HCT116 (cell line): Measurements from ENCODE around the gene KRT6A. TPM values are rescaled to one million over a fixed set of nuclear protein-coding genes. Genes with fewer than 3 reads are reported as not detected.

Experiments
- ATAC-seq: fragments of 200-7000 bp; cut with Tn5 transposase; 2 replicates; pipeline ENCODE4 v1.9.1; 2020; ENCODE audit warnings: mild to moderate bottlenecking, moderate library complexity
- BruUV-seq: library from RNA; stranded (reverse); fragments of 400-500 nt; replicated peaks from 2 replicates; lab custom pipeline; 2021; lab: Mats Ljungman, UMichigan
- CTCF ChIA-PET: fragments of 300-600 bp; sonication (Branson Sonifier 250); formaldehyde crosslinking; loops from one replicate; lab custom pipeline; 2021; ENCODE audit warnings: antibody characterized with exemption; lab: Charles Lee
- POLR2A ChIA-PET: fragments of 300-600, 350-600 bp; sonication (Branson Sonifier 250); formaldehyde crosslinking; loops from one replicate; lab custom pipeline; 2021; ENCODE audit warnings: antibody characterized with exemption; lab: Charles Lee
- RAD21 ChIA-PET, 2 experiments: fragments of 300-600 bp; sonication (Branson Sonifier 250); formaldehyde crosslinking; loops; one replicate each; lab custom pipeline; 2023; ENCODE audit warnings: low total read pairs in 2 of 2; ENCODE audit not compliant: uncharacterized antibody in 2 of 2, unreplicated experiment in 2 of 2, low non-redundant PET in 1 of 2; lab: Charles Lee
- DNase-seq: peaks from one replicate; pipeline ENCODE4 v3.0.0-alpha.2; 2010; ENCODE audit warnings: low read depth, low spot score
- H2AFZ ChIP-seq: fragments of 200-600 bp; shearing (Covaris generic), sonication (generic); 2 replicates; pipeline ENCODE4 v1.6.1; 2017; ENCODE audit warnings: low read depth, mixed run types, mixed read lengths, antibody characterized with exemption, low read length; ENCODE audit not compliant: poor library complexity, severe bottlenecking
- H3K27ac ChIP-seq: 2 replicates; pipeline ENCODE4 v1.5.1; 2012; ENCODE audit warnings: low read depth, low read length
- H3K27me3 ChIP-seq: fragments of 200-600 bp; sonication (generic); 2 replicates; pipeline ENCODE4 v1.6.1; 2016; ENCODE audit warnings: mixed run types, low read length, mixed read lengths; ENCODE audit not compliant: insufficient read depth
- H3K36me3 ChIP-seq, 2 experiments: fragments of 200-500 bp in 1 of 2; fragments of 200-600 bp in 1 of 2; sonication (Bioruptor generic) in 1 of 2; sonication (generic) in 1 of 2; 2 replicates each; pipeline versions ENCODE4 v1.5.1 to v1.6.1; 2014 to 2016; ENCODE audit warnings: low read length in 2 of 2, inconsistent platforms in 1 of 2, mixed read lengths in 1 of 2, mixed run types in 1 of 2; ENCODE audit not compliant: insufficient read depth in 2 of 2, control insufficient read depth in 1 of 2
- H3K4me1 ChIP-seq, 2 experiments: fragments of 200-600 bp in 1 of 2; sonication (generic) in 1 of 2; 2 replicates each; pipeline versions ENCODE4 v1.5.1 to v1.6.1; 2012 to 2017; ENCODE audit warnings: low read length in 2 of 2, inconsistent platforms in 1 of 2, mild to moderate bottlenecking in 1 of 2, mixed read lengths in 1 of 2, mixed run types in 1 of 2, moderate library complexity in 1 of 2; ENCODE audit not compliant: insufficient read depth in 2 of 2, control insufficient read depth in 1 of 2
- H3K4me2 ChIP-seq: fragments of 200-600 bp; sonication (generic); 2 replicates; pipeline ENCODE4 v1.6.1; 2017; ENCODE audit warnings: mixed run types, low read length, mixed read lengths
- H3K4me3 ChIP-seq, 2 experiments: fragments of 200-600 bp in 1 of 2; sonication (generic) in 1 of 2; replicated peaks in 1 of 2; 2 replicates each; pipeline ENCODE4 v1.5.1; 2011 to 2016; ENCODE audit warnings: low read length in 2 of 2, control low read depth in 1 of 2, low read depth in 1 of 2, mild to moderate bottlenecking in 1 of 2, mixed read lengths in 1 of 2, mixed run types in 1 of 2
- H3K79me2 ChIP-seq: fragments of 200-600 bp; sonication (generic); 2 replicates; pipeline ENCODE4 v1.6.1; 2017; ENCODE audit warnings: mild to moderate bottlenecking, mixed run types, low read length, moderate library complexity, mixed read lengths; ENCODE audit not compliant: insufficient read depth
- H3K9ac ChIP-seq: fragments of 200-600 bp; sonication (generic); 2 replicates; pipeline ENCODE4 v1.6.1; 2016; ENCODE audit warnings: low read length, mixed read lengths
- H3K9me2 ChIP-seq: fragments of 200-600 bp; sonication (generic), shearing (Covaris generic); 2 replicates; pipeline ENCODE4 v1.6.1; 2017; ENCODE audit warnings: mixed run types, mild to moderate bottlenecking, moderate library complexity; ENCODE audit not compliant: insufficient read depth
- H3K9me3 ChIP-seq, 2 experiments: fragments of 200-500 bp in 1 of 2; fragments of 200-600 bp in 1 of 2; sonication (Bioruptor generic) in 1 of 2; sonication (generic) in 1 of 2; 2 replicates each; pipeline ENCODE4 v1.6.1; 2014 to 2017; ENCODE audit warnings: low read length in 2 of 2, mixed read lengths in 2 of 2, inconsistent platforms in 1 of 2, low read depth in 1 of 2, mild to moderate bottlenecking in 1 of 2, mixed run types in 1 of 2, moderate library complexity in 1 of 2; ENCODE audit not compliant: control insufficient read depth in 1 of 2, insufficient read depth in 1 of 2
- H4K20me1 ChIP-seq: fragments of 200-600 bp; sonication (generic), shearing (Covaris generic); 2 replicates; pipeline ENCODE4 v1.6.1; 2017; ENCODE audit warnings: mixed run types, mild to moderate bottlenecking, moderate library complexity; ENCODE audit not compliant: insufficient read depth
- CBX3 ChIP-seq: IDR thresholded peaks from 2 replicates; pipeline ENCODE4 v1.6.1; 2012; ENCODE audit warnings: low read depth
- CEBPB ChIP-seq: IDR thresholded peaks from 2 replicates; pipeline ENCODE4 v1.6.1; 2012; ENCODE audit warnings: low read depth
- ELF1 ChIP-seq: IDR thresholded peaks from 2 replicates; pipeline ENCODE4 v1.6.1; 2012; ENCODE audit warnings: low read depth, borderline replicate concordance
- EZH2 ChIP-seq: fragments of 200-600 bp; sonication (generic); IDR thresholded peaks from 2 replicates; pipeline ENCODE4 v1.6.1; 2017; ENCODE audit warnings: antibody characterized with exemption, mixed run types
- FOSL1 ChIP-seq: IDR thresholded peaks from 2 replicates; pipeline ENCODE4 v1.6.1; 2012; ENCODE audit warnings: low read depth
- POLR2A ChIP-seq: IDR thresholded peaks from 2 replicates; pipeline ENCODE4 v1.7.0; 2011; ENCODE audit warnings: borderline replicate concordance; ENCODE audit not compliant: insufficient read depth, insufficient read length; ENCODE audit errors: extremely low read depth
- RAD21 ChIP-seq: IDR thresholded peaks from 2 replicates; pipeline ENCODE4 v1.6.1; 2012; ENCODE audit warnings: low read depth, mild to moderate bottlenecking
- SRF ChIP-seq: IDR thresholded peaks from 2 replicates; pipeline ENCODE4 v1.6.1; 2012; ENCODE audit warnings: low read depth
- ZFX ChIP-seq: fragments of 450-650 bp; IDR thresholded peaks from 2 replicates; pipeline ENCODE4 v1.6.1; 2017
- ZNF274 ChIP-seq: fragments of 200-500 bp; sonication (Bioruptor generic); IDR thresholded peaks from 2 replicates; pipeline ENCODE4 v1.6.1; 2014; ENCODE audit warnings: mild to moderate bottlenecking, low read depth, low read length, inconsistent platforms
- intact Hi-C: fragments of 100-400 bp; cut with micrococcal nuclease; formaldehyde crosslinking; loops from 2 replicates; pipeline ENCODE4 v1.10.0; 2022
- total RNA-seq: library from RNA; stranded (reverse); gene quantifications from one replicate; pipeline ENCODE4 v1.2.1, GENCODE V29; 2021; ENCODE audit not compliant: unreplicated experiment
- TF ChIP-seq, protein P1 (sequence below): IDR thresholded peaks from 2 replicates; pipeline ENCODE4 v1.6.1; 2012
- TF ChIP-seq, protein P2 (sequence below): IDR thresholded peaks from 2 replicates; pipeline ENCODE4 v1.6.1; 2012; ENCODE audit warnings: low read depth
- TF ChIP-seq, protein P3 (sequence below), 3 experiments: fragments of 200-600 bp in 1 of 3; sonication (generic) in 1 of 3; IDR thresholded peaks in 2 of 3; conservative IDR thresholded peaks in 1 of 3; 2 replicates each; pipeline ENCODE4 v1.5.1; 2012 to 2017; ENCODE audit warnings: low read depth in 2 of 3, low read length in 2 of 3, antibody characterized with exemption in 1 of 3, borderline replicate concordance in 1 of 3, control low read depth in 1 of 3, mild to moderate bottlenecking in 1 of 3, mixed read lengths in 1 of 3, mixed run types in 1 of 3, moderate library complexity in 1 of 3; ENCODE audit not compliant: insufficient read depth in 1 of 3
- TF ChIP-seq, protein P4 (sequence below): IDR thresholded peaks from 2 replicates; pipeline ENCODE4 v1.6.1; 2012

The KRT6A gene
- total RNA-seq, 1 experiment from 2014 or later: 0.66 TPM

GRCh38 chr12:52540531-52540930 lies 47.5 kb upstream of the KRT6A start:
- H3K9me2 ChIP-seq: no peaks in the 10 kb centered on the region
- no peak overlapping the region for H3K27ac ChIP-seq
- H3K79me2 ChIP-seq: no peaks in the 10 kb centered on the region
- H3K4me3 ChIP-seq: no peak overlapping the region
- peaks cover 13 to 21% of the 10 kb centered on the region in 2 experiments for H3K4me1 ChIP-seq
- CTCF ChIA-PET: no interaction called here
- H3K27me3 ChIP-seq: no peaks in the 10 kb centered on the region
- TF ChIP-seq ZNF274 (no peak), FOSL1 (no peak), ZFX (no peak), EZH2 (no peak), SRF (no peak), POLR2A (no peak), ELF1 (no peak), CBX3 (no peak), RAD21 (no peak), CEBPB (no peak)
- TF ChIP-seq, protein P1, sequence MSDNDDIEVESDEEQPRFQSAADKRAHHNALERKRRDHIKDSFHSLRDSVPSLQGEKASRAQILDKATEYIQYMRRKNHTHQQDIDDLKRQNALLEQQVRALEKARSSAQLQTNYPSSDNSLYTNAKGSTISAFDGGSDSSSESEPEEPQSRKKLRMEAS: no peak
- TF ChIP-seq, protein P2, sequence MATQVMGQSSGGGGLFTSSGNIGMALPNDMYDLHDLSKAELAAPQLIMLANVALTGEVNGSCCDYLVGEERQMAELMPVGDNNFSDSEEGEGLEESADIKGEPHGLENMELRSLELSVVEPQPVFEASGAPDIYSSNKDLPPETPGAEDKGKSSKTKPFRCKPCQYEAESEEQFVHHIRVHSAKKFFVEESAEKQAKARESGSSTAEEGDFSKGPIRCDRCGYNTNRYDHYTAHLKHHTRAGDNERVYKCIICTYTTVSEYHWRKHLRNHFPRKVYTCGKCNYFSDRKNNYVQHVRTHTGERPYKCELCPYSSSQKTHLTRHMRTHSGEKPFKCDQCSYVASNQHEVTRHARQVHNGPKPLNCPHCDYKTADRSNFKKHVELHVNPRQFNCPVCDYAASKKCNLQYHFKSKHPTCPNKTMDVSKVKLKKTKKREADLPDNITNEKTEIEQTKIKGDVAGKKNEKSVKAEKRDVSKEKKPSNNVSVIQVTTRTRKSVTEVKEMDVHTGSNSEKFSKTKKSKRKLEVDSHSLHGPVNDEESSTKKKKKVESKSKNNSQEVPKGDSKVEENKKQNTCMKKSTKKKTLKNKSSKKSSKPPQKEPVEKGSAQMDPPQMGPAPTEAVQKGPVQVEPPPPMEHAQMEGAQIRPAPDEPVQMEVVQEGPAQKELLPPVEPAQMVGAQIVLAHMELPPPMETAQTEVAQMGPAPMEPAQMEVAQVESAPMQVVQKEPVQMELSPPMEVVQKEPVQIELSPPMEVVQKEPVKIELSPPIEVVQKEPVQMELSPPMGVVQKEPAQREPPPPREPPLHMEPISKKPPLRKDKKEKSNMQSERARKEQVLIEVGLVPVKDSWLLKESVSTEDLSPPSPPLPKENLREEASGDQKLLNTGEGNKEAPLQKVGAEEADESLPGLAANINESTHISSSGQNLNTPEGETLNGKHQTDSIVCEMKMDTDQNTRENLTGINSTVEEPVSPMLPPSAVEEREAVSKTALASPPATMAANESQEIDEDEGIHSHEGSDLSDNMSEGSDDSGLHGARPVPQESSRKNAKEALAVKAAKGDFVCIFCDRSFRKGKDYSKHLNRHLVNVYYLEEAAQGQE: no peak
- TF ChIP-seq, protein P3, sequence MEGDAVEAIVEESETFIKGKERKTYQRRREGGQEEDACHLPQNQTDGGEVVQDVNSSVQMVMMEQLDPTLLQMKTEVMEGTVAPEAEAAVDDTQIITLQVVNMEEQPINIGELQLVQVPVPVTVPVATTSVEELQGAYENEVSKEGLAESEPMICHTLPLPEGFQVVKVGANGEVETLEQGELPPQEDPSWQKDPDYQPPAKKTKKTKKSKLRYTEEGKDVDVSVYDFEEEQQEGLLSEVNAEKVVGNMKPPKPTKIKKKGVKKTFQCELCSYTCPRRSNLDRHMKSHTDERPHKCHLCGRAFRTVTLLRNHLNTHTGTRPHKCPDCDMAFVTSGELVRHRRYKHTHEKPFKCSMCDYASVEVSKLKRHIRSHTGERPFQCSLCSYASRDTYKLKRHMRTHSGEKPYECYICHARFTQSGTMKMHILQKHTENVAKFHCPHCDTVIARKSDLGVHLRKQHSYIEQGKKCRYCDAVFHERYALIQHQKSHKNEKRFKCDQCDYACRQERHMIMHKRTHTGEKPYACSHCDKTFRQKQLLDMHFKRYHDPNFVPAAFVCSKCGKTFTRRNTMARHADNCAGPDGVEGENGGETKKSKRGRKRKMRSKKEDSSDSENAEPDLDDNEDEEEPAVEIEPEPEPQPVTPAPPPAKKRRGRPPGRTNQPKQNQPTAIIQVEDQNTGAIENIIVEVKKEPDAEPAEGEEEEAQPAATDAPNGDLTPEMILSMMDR (IDR thresholded peaks at IDR 0.05 in 2 of 3, conservative IDR thresholded peaks at IDR 0.05 in 1 of 3; ENCODE audit: borderline replicate concordance in 1 of 3, insufficient read depth in 1 of 3, low read depth in 2 of 3, low read length in 2 of 3): no peak
- TF ChIP-seq, protein P4, sequence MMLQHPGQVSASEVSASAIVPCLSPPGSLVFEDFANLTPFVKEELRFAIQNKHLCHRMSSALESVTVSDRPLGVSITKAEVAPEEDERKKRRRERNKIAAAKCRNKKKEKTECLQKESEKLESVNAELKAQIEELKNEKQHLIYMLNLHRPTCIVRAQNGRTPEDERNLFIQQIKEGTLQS: no peak
- TF ChIP-seq, all 23 proteins: peak for 0
- H3K4me2 ChIP-seq: no peak overlapping the region
- no peaks in the 10 kb centered on the region for H3K9me3 ChIP-seq
- intact Hi-C loops: no loop called here
- ChIA-PET POLR2A (no interaction called here), RAD21 (no interaction called here)
- ATAC-seq (no peak), DNase-seq (no peak)
- BruUV-seq: no TSS peak
- no peaks in the 10 kb centered on the region for H4K20me1 ChIP-seq
- no peak overlapping the region for H3K9ac ChIP-seq
- no peaks in the 10 kb centered on the region for H3K36me3 ChIP-seq
- no peak overlapping the region for H2AFZ ChIP-seq
